ENCODE data around the gene TREML4. TPM values are rescaled to one million over a fixed set of nuclear protein-coding genes. Genes with fewer than 3 reads are reported as not detected.
"Not testable (repeated sequence)": the region's sequence is repeated elsewhere in the genome, so short reads cannot be mapped to it uniquely, and the experiment has no call there.

The TREML4 gene
- polyA plus RNA-seq: not detected

- Histone ChIP-seq H3K27ac (ENCODE audit: low read depth in 2 of 2, low read length in 1 of 2) (no peak within 1 kb of the TSS), H3K27me3 (ENCODE audit: control insufficient read depth in 1 of 2, insufficient read depth in 2 of 2, low read length in 2 of 2) (no peaks in the 10 kb centered on the region), H3K4me1 (ENCODE audit: control insufficient read depth in 2 of 2, insufficient read depth in 2 of 2, low read length in 1 of 2) (no peaks in the 10 kb centered on the region), H3K9me3 (ENCODE audit: control insufficient read depth in 2 of 2, insufficient read depth in 1 of 2, low read depth in 1 of 2, low read length in 1 of 2) (no peaks in the 10 kb centered on the region), H3K4me3 (ENCODE audit: low read depth in 1 of 2, low read length in 2 of 2) (no peak within 1 kb of the TSS), H3K36me3 (ENCODE audit: control insufficient read depth in 2 of 2, insufficient read depth in 2 of 2, low read length in 1 of 2) (no peaks in the 10 kb centered on the region)
- 69 to 72% methylated on average over 5 of the region's 5 CpGs for WGBS, 2 donors
Measured at GRCh38 chr6:41228096-41228495, at the start of gene TREML4. TSS of gene TREML4 (plus strand) at chr6:41228349. CDS start at chr6:41228428, 79 bp downstream.

- H3K36me3 ChIP-seq (ENCODE audit: control insufficient read depth in 2 of 2, insufficient read depth in 2 of 2, low read length in 1 of 2): no peaks in the 10 kb centered on the region
- no peaks in the 10 kb centered on the region for H3K9me3 ChIP-seq (ENCODE audit: control insufficient read depth in 2 of 2, insufficient read depth in 1 of 2, low read depth in 1 of 2, low read length in 1 of 2)
- no peaks in the 10 kb centered on the region for H3K27me3 ChIP-seq (ENCODE audit: control insufficient read depth in 1 of 2, insufficient read depth in 2 of 2, low read length in 2 of 2)
- H3K27ac ChIP-seq (ENCODE audit: low read depth in 2 of 2, low read length in 1 of 2): no peak overlapping the region
- H3K4me1 ChIP-seq (ENCODE audit: control insufficient read depth in 2 of 2, insufficient read depth in 2 of 2, low read length in 1 of 2): no peaks in the 10 kb centered on the region
- WGBS, 2 donors: 65 to 75% methylated on average over 4 of the region's 4 CpGs
- no peak overlapping the region for H3K4me3 ChIP-seq (ENCODE audit: low read depth in 1 of 2, low read length in 2 of 2)
Measured at GRCh38 chr6:41179163-41179562, 49.0 kb upstream of the TREML4 start.

GRCh38 chr6:41181566-41181965, 46.6 kb upstream of the TREML4 start:
- Histone ChIP-seq H3K4me1 (ENCODE audit: control insufficient read depth in 2 of 2, insufficient read depth in 2 of 2, low read length in 1 of 2) (no peaks in the 10 kb centered on the region), H3K4me3 (ENCODE audit: low read depth in 1 of 2, low read length in 2 of 2) (no peak overlapping the region), H3K27me3 (ENCODE audit: control insufficient read depth in 1 of 2, insufficient read depth in 2 of 2, low read length in 2 of 2) (no peaks in the 10 kb centered on the region), H3K27ac (ENCODE audit: low read depth in 2 of 2, low read length in 1 of 2) (no peak overlapping the region), H3K9me3 (ENCODE audit: control insufficient read depth in 2 of 2, insufficient read depth in 1 of 2, low read depth in 1 of 2, low read length in 1 of 2) (no peaks in the 10 kb centered on the region), H3K36me3 (ENCODE audit: control insufficient read depth in 2 of 2, insufficient read depth in 2 of 2, low read length in 1 of 2) (no peaks in the 10 kb centered on the region)
- 26 to 43% methylated on average over 1 of the region's 1 CpG for WGBS, 2 donors

DNA sequence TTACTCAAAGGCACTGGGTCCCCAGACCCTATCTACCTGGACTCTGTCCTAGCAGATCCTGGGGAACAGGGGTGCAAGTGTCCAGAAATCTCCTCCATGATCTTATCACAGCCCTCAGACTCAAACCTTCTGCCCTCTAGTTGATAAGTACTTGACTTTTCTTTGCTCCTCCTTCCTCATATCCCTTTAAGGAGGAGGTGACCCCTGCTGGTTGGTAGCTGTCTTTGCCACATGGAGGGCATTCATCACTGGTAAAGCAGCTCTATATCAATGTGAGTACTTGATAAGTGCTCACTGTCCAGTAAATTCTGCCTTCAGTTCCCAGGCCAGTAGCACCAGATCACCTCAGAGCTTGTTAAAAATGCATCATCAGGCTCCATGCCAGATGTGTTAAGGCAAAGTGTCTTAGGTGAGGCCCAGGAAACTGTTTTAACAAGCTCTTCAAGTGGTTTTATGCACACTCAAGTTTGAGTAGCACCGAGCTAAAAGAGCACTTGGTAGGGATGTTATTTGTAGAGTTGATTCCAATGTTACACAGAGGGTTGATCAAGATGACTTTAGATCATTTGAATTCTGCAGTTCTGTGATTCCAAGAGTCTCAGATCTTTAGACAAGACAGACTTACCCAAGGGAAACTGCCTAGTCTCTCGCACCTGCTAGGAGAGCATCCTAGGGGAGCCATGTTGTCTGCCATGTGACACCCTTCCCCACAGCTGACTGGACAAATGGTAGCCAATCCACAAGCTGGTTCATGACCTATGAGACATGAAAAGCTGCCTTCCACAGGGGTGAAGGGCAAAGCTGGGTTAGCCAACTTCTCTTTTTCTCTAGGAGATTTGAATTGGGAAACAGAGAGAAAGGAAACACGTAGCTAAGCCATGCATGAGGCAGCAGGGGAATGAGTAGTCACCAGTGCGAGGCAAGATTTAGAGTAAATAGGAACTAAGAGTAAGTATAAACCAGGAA, 45.8 kb upstream of the TREML4 start:
- Histone ChIP-seq H3K4me1 (ENCODE audit: control insufficient read depth in 2 of 2, insufficient read depth in 2 of 2, low read length in 1 of 2) (no peaks in the 10 kb centered on the region), H3K36me3 (ENCODE audit: control insufficient read depth in 2 of 2, insufficient read depth in 2 of 2, low read length in 1 of 2) (no peaks in the 10 kb centered on the region), H3K27ac (ENCODE audit: low read depth in 2 of 2, low read length in 1 of 2) (no peak overlapping the region), H3K27me3 (ENCODE audit: control insufficient read depth in 1 of 2, insufficient read depth in 2 of 2, low read length in 2 of 2) (no peaks in the 10 kb centered on the region), H3K9me3 (ENCODE audit: control insufficient read depth in 2 of 2, insufficient read depth in 1 of 2, low read depth in 1 of 2, low read length in 1 of 2) (no peaks in the 10 kb centered on the region), H3K4me3 (ENCODE audit: low read depth in 1 of 2, low read length in 2 of 2) (no peak overlapping the region)
- whole genome bisulfite sequencing, 2 donors: 71 to 75% methylated on average over 4 of the region's 4 CpGs

DNA sequence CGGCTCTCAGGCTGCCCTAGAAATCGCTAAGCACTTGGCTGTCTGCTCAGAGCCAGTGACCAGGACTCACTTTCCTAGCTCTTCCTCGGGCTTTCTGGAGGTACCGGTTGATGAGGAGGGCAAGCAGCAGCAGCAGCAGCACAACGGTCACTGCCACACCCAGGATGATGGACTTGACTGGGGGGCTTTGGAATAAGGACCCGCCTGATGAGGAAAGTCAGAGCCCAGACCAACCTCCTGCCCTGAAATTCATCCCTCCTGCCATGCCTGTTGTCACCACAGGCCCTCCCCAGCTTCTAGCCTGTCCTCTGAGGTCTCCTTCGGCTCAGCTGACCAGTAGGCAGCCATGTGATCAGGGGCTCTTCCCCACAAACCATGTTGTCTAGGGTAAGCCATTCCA, 43.4 kb upstream of the TREML4 start:
- no peak overlapping the region for H3K27ac ChIP-seq (ENCODE audit: low read depth in 2 of 2, low read length in 1 of 2)
- 79 to 81% methylated on average over 7 of the region's 7 CpGs for WGBS, 2 donors
- H3K36me3 ChIP-seq (ENCODE audit: control insufficient read depth in 2 of 2, insufficient read depth in 2 of 2, low read length in 1 of 2): no peaks in the 10 kb centered on the region
- no peaks in the 10 kb centered on the region for H3K4me1 ChIP-seq (ENCODE audit: control insufficient read depth in 2 of 2, insufficient read depth in 2 of 2, low read length in 1 of 2)
- H3K27me3 ChIP-seq (ENCODE audit: control insufficient read depth in 1 of 2, insufficient read depth in 2 of 2, low read length in 2 of 2): no peaks in the 10 kb centered on the region
- no peak overlapping the region for H3K4me3 ChIP-seq (ENCODE audit: low read depth in 1 of 2, low read length in 2 of 2)
- peaks cover 1 to 3% of the 10 kb centered on the region in 2 donors for H3K9me3 ChIP-seq (ENCODE audit: control insufficient read depth in 2 of 2, insufficient read depth in 1 of 2, low read depth in 1 of 2, low read length in 1 of 2)

DNA sequence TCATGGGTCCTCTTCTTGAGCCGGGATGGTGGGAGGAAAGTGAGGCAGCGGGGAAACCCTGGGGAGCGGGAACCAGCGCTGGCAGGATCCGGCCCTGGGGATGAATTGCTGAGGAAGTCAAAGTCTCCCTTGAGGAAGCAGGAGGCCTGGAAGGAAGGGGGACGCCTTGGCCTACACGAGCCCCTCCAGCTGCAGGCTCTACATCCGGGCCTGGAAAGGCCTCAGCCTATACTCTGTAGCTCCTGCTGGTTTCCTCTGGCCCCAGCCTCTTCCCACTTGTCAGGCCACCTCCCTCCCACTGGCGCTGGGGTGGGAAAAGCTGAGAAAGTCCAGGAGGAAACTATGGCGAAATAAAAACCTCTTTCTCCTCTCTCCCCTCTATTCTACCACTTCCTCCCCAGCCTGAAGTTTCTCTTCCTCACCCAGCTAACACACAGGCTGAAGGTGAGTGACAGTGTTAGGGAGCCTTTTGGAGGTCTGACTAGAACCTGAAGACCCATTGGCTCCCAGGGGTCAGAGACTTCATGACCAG, 42.1 kb upstream of the TREML4 start:
- no peaks in the 10 kb centered on the region for H3K36me3 ChIP-seq (ENCODE audit: control insufficient read depth in 2 of 2, insufficient read depth in 2 of 2, low read length in 1 of 2)
- WGBS, 2 donors: 70 to 74% methylated on average over 10 of the region's 10 CpGs
- H3K4me3 ChIP-seq (ENCODE audit: low read depth in 1 of 2, low read length in 2 of 2): no peak overlapping the region
- H3K9me3 ChIP-seq (ENCODE audit: control insufficient read depth in 2 of 2, insufficient read depth in 1 of 2, low read depth in 1 of 2, low read length in 1 of 2): peaks cover 3% of the 10 kb centered on the region in 2 donors
- H3K27ac ChIP-seq (ENCODE audit: low read depth in 2 of 2, low read length in 1 of 2): no peak overlapping the region
- H3K4me1 ChIP-seq (ENCODE audit: control insufficient read depth in 2 of 2, insufficient read depth in 2 of 2, low read length in 1 of 2): peaks cover 0 to under 1% of the 10 kb centered on the region in 2 donors
- no peaks in the 10 kb centered on the region for H3K27me3 ChIP-seq (ENCODE audit: control insufficient read depth in 1 of 2, insufficient read depth in 2 of 2, low read length in 2 of 2)

- 81 to 85% methylated on average over 8 of the region's 8 CpGs for WGBS, 2 donors
- no peak overlapping the region for H3K4me3 ChIP-seq (ENCODE audit: low read depth in 1 of 2, low read length in 2 of 2)
Measured at GRCh38 chr6:41187924-41188886, 39.9 kb upstream of the TREML4 start.

DNA sequence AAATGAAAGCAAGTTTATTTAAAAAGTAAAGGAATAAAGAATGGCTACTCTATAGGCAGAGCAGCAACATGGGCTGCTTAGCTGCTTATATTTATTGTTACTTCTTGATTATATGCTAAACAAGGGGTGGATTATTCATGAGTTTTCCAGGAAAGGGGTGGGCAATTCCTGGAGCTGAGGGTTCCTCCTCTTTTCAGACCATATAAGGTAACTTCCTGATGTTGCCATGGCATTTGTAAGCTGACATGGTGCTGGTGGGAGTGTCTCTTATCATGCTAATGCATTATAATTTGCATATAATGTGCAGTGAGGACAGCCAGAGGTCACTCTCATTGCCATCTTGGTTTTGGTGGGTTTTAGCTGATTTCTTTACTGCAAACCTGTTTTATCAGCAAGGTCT, 39.1 kb upstream of the TREML4 start:
- not testable (repeated sequence) for H3K27me3 ChIP-seq (ENCODE audit: control insufficient read depth in 1 of 2, insufficient read depth in 2 of 2, low read length in 2 of 2); H3K36me3 ChIP-seq (ENCODE audit: control insufficient read depth in 2 of 2, insufficient read depth in 2 of 2, low read length in 1 of 2); H3K4me1 ChIP-seq (ENCODE audit: control insufficient read depth in 2 of 2, insufficient read depth in 2 of 2, low read length in 1 of 2); H3K27ac ChIP-seq (ENCODE audit: low read depth in 2 of 2, low read length in 1 of 2); H3K9me3 ChIP-seq (ENCODE audit: control insufficient read depth in 2 of 2, insufficient read depth in 1 of 2, low read depth in 1 of 2, low read length in 1 of 2); H3K4me3 ChIP-seq (ENCODE audit: low read depth in 1 of 2, low read length in 2 of 2)

More at GRCh38 chr6:41187924-41188886, 39.9 kb upstream of the TREML4 start:
- H3K4me1 ChIP-seq (ENCODE audit: control insufficient read depth in 2 of 2, insufficient read depth in 2 of 2, low read length in 1 of 2): peaks cover 0 to 2% of the 10 kb centered on the region in 2 donors
- no peaks in the 10 kb centered on the region for H3K27me3 ChIP-seq (ENCODE audit: control insufficient read depth in 1 of 2, insufficient read depth in 2 of 2, low read length in 2 of 2)
- H3K27ac ChIP-seq (ENCODE audit: low read depth in 2 of 2, low read length in 1 of 2): no peak overlapping the region
- H3K9me3 ChIP-seq (ENCODE audit: control insufficient read depth in 2 of 2, insufficient read depth in 1 of 2, low read depth in 1 of 2, low read length in 1 of 2): peaks cover 4 to 7% of the 10 kb centered on the region in 2 donors
- no peaks in the 10 kb centered on the region for H3K36me3 ChIP-seq (ENCODE audit: control insufficient read depth in 2 of 2, insufficient read depth in 2 of 2, low read length in 1 of 2)

DNA sequence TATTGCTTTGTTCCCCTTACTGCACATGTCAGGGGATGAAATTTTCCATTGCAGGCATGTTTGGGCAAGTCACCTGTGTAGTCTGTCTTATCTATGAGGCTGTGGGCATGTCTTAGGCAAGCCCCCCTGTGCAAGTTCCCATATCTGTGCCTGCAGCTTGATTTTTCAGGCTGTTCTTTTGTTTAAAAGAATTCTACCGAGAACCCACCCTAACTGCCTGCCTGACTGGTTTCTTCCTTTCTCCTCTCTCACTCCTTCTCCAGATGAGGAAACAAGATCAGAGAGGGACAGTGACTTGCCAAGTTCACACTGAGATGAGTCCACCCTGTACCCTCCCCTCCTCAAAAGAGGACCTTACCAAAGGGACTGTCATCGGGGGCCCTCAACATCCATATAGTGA, 38.2 kb upstream of the TREML4 start:
- WGBS, 2 donors: 90 to 95% methylated on average over 2 of the region's 2 CpGs
- no peaks in the 10 kb centered on the region for H3K27me3 ChIP-seq (ENCODE audit: control insufficient read depth in 1 of 2, insufficient read depth in 2 of 2, low read length in 2 of 2)
- H3K9me3 ChIP-seq (ENCODE audit: control insufficient read depth in 2 of 2, insufficient read depth in 1 of 2, low read depth in 1 of 2, low read length in 1 of 2): peaks cover 4 to 7% of the 10 kb centered on the region in 2 donors
- peaks cover 0 to 2% of the 10 kb centered on the region in 2 donors for H3K4me1 ChIP-seq (ENCODE audit: control insufficient read depth in 2 of 2, insufficient read depth in 2 of 2, low read length in 1 of 2)
- no peak overlapping the region for H3K4me3 ChIP-seq (ENCODE audit: low read depth in 1 of 2, low read length in 2 of 2)
- H3K27ac ChIP-seq (ENCODE audit: low read depth in 2 of 2, low read length in 1 of 2): no peak overlapping the region
- H3K36me3 ChIP-seq (ENCODE audit: control insufficient read depth in 2 of 2, insufficient read depth in 2 of 2, low read length in 1 of 2): no peaks in the 10 kb centered on the region
